HepG2 (cell line): ENCODE data around the gene MCFD2.

ENCODE experiments used
- CTCF ChIP-seq: sonication (generic); formaldehyde crosslinking; IDR thresholded peaks from 2 replicates; pipeline ENCODE4 v1.5.0; 2020; ENCODE audit warnings: mild to moderate bottlenecking, missing genetic modification reagents, moderate library complexity
- ELF4 ChIP-seq: sonication (generic); formaldehyde crosslinking; IDR thresholded peaks from 2 replicates; pipeline ENCODE4 v1.5.0; 2020; ENCODE audit warnings: missing genetic modification reagents, mild to moderate bottlenecking, moderate library complexity, borderline replicate concordance
- MAFK ChIP-seq, 2 experiments: IDR thresholded peaks in 1 of 2; conservative IDR thresholded peaks in 1 of 2; 2 replicates each; pipeline ENCODE4 v1.6.1; 2011; ENCODE audit warnings: improper control_type of control experiment in 2 of 2, low read length in 2 of 2
- POLR2AphosphoS5 ChIP-seq: IDR thresholded peaks from 2 replicates; pipeline ENCODE4 v1.6.1; 2012; ENCODE audit warnings: low read depth, low read length
- RAD21 ChIP-seq: fragments of 450-650 bp; formaldehyde crosslinking; IDR thresholded peaks from 2 replicates; pipeline ENCODE4 v1.5.0; 2020; ENCODE audit warnings: mild to moderate bottlenecking
- SMC3 ChIP-seq: IDR thresholded peaks from 2 replicates; pipeline ENCODE4 v1.6.1; 2011; ENCODE audit warnings: low read length, improper control_type of control experiment
- ZNF10 ChIP-seq: sonication (generic); formaldehyde crosslinking; IDR thresholded peaks from 2 replicates; pipeline ENCODE4 v1.4.0; 2020; ENCODE audit warnings: mild to moderate bottlenecking, low read depth, missing genetic modification reagents, borderline replicate concordance
- ZNF777 ChIP-seq: sonication (generic); formaldehyde crosslinking; IDR thresholded peaks from 2 replicates; pipeline ENCODE4 v1.4.0; 2020; ENCODE audit warnings: missing genetic modification reagents
- ZNF883 ChIP-seq: sonication (generic); formaldehyde crosslinking; IDR thresholded peaks from 2 replicates; pipeline ENCODE4 v1.5.1; 2020; ENCODE audit warnings: mild to moderate bottlenecking, missing genetic modification reagents; ENCODE audit errors: not compliant biosample characterization

GRCh38 chr2:46942143-46942526 is 26.5 kb upstream of the MCFD2 start:
- no peak for TF ChIP-seq RAD21 (CRISPR knock-in tag)
- no peak for TF ChIP-seq ZNF777 (CRISPR knock-in tag)
- no peak for TF ChIP-seq POLR2AphosphoS5
- no peak for TF ChIP-seq CTCF (CRISPR knock-in tag)
- no peak for TF ChIP-seq ZNF10
- no peak for TF ChIP-seq ELF4 (CRISPR knock-in tag)
- no peak for TF ChIP-seq ZNF883 (CRISPR knock-in tag)
- TF ChIP-seq SMC3 = no peak
- no peak for TF ChIP-seq MAFK (conservative IDR thresholded peaks at IDR 0.05 in 1 of 2, IDR thresholded peaks at IDR 0.05 in 1 of 2; ENCODE audit: low read length in 2 of 2)
